GM12878 (cell line): ENCODE results near the gene MARCHF9. TPM values are rescaled to one million over a fixed set of nuclear protein-coding genes. Genes with fewer than 3 reads are reported as not detected.
A peak's percentile ranks its signal among the peaks of the same experiment; 100 is the strongest.

ENCODE experiments used
- BCL3 ChIP-seq: IDR thresholded peaks from 2 replicates; pipeline ENCODE4 v1.6.1; 2011; ENCODE audit warnings: borderline replicate concordance, low read depth, mild to moderate bottlenecking, moderate library complexity, low read length; ENCODE audit not compliant: insufficient read depth, poor library complexity, severe bottlenecking
- HDAC6 ChIP-seq: fragments of 200-600 bp; sonication (generic); IDR thresholded peaks from one replicate; pipeline ENCODE4 v1.8.0; 2017; ENCODE audit warnings: antibody characterized with exemption; ENCODE audit not compliant: unreplicated experiment
- HDGF ChIP-seq: fragments of 450-650 bp; IDR thresholded peaks from 2 replicates; pipeline ENCODE4 v1.6.1; 2016; ENCODE audit warnings: antibody characterized with exemption
- MAX ChIP-seq: IDR thresholded peaks from 2 replicates; pipeline ENCODE4 v1.6.1; 2012; ENCODE audit warnings: low read depth, low read length, improper control_type of control experiment
- MYC ChIP-seq: IDR thresholded peaks from 2 replicates; pipeline ENCODE4 v1.6.1; 2011; ENCODE audit warnings: mild to moderate bottlenecking, low read length, moderate library complexity, inconsistent platforms; ENCODE audit not compliant: insufficient read depth, insufficient replicate concordance, insufficient read length, severe bottlenecking
- NR2F1 ChIP-seq: fragments of 450-650 bp; conservative IDR thresholded peaks from 2 replicates; pipeline ENCODE4 v1.6.1; 2017; ENCODE audit warnings: mild to moderate bottlenecking
- POLR2A ChIP-seq: IDR thresholded peaks from 2 replicates; pipeline ENCODE4 v1.6.1; 2011; ENCODE audit warnings: low read depth, mild to moderate bottlenecking, low read length
- POLR2AphosphoS5 ChIP-seq: IDR thresholded peaks from 2 replicates; pipeline ENCODE4 v1.6.1; 2011; ENCODE audit warnings: mild to moderate bottlenecking, low read length, inconsistent platforms
- RCOR1 ChIP-seq: conservative IDR thresholded peaks from 2 replicates; pipeline ENCODE4 v1.6.1; 2012; ENCODE audit warnings: low read depth, low read length, improper control_type of control experiment
- REST ChIP-seq: IDR thresholded peaks from 2 replicates; pipeline ENCODE4 v1.6.1; 2012; ENCODE audit warnings: mild to moderate bottlenecking, low read depth, low read length
- SKIL ChIP-seq: fragments of 450-650 bp; IDR thresholded peaks from 2 replicates; pipeline ENCODE4 v1.6.1; 2017; ENCODE audit warnings: mild to moderate bottlenecking, low read depth, inconsistent platforms; ENCODE audit not compliant: poor library complexity, severe bottlenecking
- SMAD1 ChIP-seq: fragments of 450-650 bp; IDR thresholded peaks from 2 replicates; pipeline ENCODE4 v1.6.1; 2018; ENCODE audit warnings: mild to moderate bottlenecking, low read depth; ENCODE audit not compliant: partially characterized antibody
- SMC3 ChIP-seq: IDR thresholded peaks from 2 replicates; pipeline ENCODE4 v1.6.1; 2011; ENCODE audit warnings: low read length, improper control_type of control experiment, borderline replicate concordance
- ZNF207 ChIP-seq: fragments of 450-650 bp; IDR thresholded peaks from 2 replicates; pipeline ENCODE4 v1.6.1; 2014; ENCODE audit warnings: antibody characterized with exemption, mild to moderate bottlenecking, borderline replicate concordance
- polyA plus RNA-seq, 11 experiments: library from polyadenylated mRNA; depleted of rRNA in 4 of 11; unstranded in 6 of 11; stranded (reverse) in 5 of 11; fragments of >200 nt; fragmentation: Nextera tagmentation in 4 of 11; fragmentation: Illumina TruSeq in 1 of 11; extraction: Ambion mirVana in 4 of 11; extraction: Trizol in 1 of 11; gene quantifications; 1 replicate in 1 of 11; 2 replicates in 10 of 11; pipeline versions ENCODE4 v1.2.1 to v1.2.3, GENCODE V29; 2011 to 2016; ENCODE audit warnings: inconsistent platforms in 2 of 11, missing spikeins in 2 of 11, low read depth in 1 of 11
- total RNA-seq, 4 experiments: library from RNA; depleted of rRNA in 3 of 4; stranded (reverse); fragments of >200 nt in 3 of 4; fragmentation: Illumina TruSeq in 1 of 4; extraction: Trizol in 1 of 4; gene quantifications; 2 replicates each; pipeline versions ENCODE4 v1.2.1 to v1.2.3, GENCODE V29; 2013 to 2021
- TF ChIP-seq, protein P1 (sequence below): fragments of 450-650 bp; IDR thresholded peaks from 2 replicates; pipeline ENCODE4 v1.6.1; 2017; ENCODE audit warnings: mild to moderate bottlenecking, moderate library complexity
- TF ChIP-seq, protein P2 (sequence below): IDR thresholded peaks from 2 replicates; pipeline ENCODE4 v1.6.1; 2012; ENCODE audit warnings: low read depth, low read length, improper control_type of control experiment

MARCHF9 gene
- total and polyA plus RNA-seq, 10 of the 15 experiments (the other 5 are each of a cell fraction or from before 2014, with no cell fraction given) = 2.4 to 29.3 (median 13.0) TPM

DNA sequence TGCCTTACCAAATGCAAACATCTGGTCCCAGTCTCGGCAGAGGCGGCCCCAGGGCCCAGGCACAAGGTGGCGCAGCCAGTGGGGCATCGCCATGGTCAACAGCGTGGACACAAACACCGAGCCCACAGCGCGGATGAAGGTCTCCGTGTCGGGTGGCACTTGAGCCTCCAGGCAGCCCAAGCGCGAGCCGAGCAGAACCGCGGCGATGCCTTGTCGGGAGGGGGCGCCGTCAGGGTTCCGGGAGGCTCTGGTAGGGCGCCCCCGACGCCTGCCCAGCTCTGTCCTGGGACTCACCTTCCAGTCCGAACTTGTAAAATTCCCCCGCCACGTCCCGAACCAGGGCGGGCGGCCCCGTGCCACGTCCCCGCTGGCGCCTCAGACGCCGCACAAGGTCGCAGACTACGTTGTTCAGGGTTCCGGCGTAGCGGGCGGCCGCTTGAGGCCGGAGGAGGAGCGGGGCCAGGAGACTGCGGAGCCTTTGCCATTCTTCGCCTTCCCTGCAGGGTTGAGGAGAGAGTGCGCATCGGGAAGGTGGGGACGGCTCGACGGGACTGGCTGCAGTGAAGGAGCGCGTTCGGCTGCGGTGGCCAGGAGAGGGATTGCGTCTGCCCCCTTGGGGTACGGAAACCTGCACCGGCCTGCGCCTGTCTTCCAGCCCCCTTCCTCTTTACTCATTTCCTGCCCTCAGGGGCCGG, 10.2 kb downstream of the MARCHF9 start (continued):
- TF ChIP-seq SKIL (no peak), ZNF207 (no peak), REST (no peak), NR2F1 (no peak), RCOR1 (no peak), BCL3 (no peak), HDGF (no peak; the same call in 1 of the 2 replicates), MYC (no peak), POLR2AphosphoS5 (no peak), POLR2A (peak; percentile 56; the same call in 1 of the 2 replicates), SMAD1 (no peak), SMC3 (peak; percentile 4; the same call in 1 of the 2 replicates), MAX (no peak), HDAC6 (peak; percentile 54)
- TF ChIP-seq, protein P1, sequence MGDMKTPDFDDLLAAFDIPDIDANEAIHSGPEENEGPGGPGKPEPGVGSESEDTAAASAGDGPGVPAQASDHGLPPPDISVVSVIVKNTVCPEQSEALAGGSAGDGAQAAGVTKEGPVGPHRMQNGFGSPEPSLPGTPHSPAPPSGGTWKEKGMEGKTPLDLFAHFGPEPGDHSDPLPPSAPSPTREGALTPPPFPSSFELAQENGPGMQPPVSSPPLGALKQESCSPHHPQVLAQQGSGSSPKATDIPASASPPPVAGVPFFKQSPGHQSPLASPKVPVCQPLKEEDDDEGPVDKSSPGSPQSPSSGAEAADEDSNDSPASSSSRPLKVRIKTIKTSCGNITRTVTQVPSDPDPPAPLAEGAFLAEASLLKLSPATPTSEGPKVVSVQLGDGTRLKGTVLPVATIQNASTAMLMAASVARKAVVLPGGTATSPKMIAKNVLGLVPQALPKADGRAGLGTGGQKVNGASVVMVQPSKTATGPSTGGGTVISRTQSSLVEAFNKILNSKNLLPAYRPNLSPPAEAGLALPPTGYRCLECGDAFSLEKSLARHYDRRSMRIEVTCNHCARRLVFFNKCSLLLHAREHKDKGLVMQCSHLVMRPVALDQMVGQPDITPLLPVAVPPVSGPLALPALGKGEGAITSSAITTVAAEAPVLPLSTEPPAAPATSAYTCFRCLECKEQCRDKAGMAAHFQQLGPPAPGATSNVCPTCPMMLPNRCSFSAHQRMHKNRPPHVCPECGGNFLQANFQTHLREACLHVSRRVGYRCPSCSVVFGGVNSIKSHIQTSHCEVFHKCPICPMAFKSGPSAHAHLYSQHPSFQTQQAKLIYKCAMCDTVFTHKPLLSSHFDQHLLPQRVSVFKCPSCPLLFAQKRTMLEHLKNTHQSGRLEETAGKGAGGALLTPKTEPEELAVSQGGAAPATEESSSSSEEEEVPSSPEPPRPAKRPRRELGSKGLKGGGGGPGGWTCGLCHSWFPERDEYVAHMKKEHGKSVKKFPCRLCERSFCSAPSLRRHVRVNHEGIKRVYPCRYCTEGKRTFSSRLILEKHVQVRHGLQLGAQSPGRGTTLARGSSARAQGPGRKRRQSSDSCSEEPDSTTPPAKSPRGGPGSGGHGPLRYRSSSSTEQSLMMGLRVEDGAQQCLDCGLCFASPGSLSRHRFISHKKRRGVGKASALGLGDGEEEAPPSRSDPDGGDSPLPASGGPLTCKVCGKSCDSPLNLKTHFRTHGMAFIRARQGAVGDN = no peak
- TF ChIP-seq, protein P2, sequence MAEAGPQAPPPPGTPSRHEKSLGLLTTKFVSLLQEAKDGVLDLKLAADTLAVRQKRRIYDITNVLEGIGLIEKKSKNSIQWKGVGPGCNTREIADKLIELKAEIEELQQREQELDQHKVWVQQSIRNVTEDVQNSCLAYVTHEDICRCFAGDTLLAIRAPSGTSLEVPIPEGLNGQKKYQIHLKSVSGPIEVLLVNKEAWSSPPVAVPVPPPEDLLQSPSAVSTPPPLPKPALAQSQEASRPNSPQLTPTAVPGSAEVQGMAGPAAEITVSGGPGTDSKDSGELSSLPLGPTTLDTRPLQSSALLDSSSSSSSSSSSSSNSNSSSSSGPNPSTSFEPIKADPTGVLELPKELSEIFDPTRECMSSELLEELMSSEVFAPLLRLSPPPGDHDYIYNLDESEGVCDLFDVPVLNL = no peak
